Stimulated activated CD4-positive, alpha-beta T cell treated with anti-CD3 and anti-CD28 coated beads, Interleukin-2, amount 100 ng/mL, for 4 hours (primary cell): ENCODE data around the gene LGI2.

ENCODE experiments used
- DNase-seq: peaks from one replicate; pipeline ENCODE4 v3.0.0-alpha.2; 2020; ENCODE audit warnings: low read depth

The LGI2 gene

GRCh38 chr4:24965627-24966026 lies 65.1 kb downstream of the LGI2 start:
- DNase-seq: no peak

GRCh38 chr4:24963277-24963676 lies 67.5 kb downstream of the LGI2 start:
- no peak for DNase-seq

- no peak for DNase-seq
These were observed 72.9 kb downstream of the LGI2 start for GRCh38 chr4:24957886-24958285.

- no peak for DNase-seq
These were observed 74.0 kb downstream of the LGI2 start for GRCh38 chr4:24956763-24957162.

- DNase-seq: no peak
These were observed 74.7 kb downstream of the LGI2 start for GRCh38 chr4:24956091-24956490.

- DNase-seq: no peak
These were observed 78.1 kb downstream of the LGI2 start for GRCh38 chr4:24952667-24953066.

- DNase-seq: no peak
These were observed 80.8 kb downstream of the LGI2 start for GRCh38 chr4:24949970-24950369.
